Lung (tissue), 12 donors: ENCODE results near the gene HEG1. TPM values are rescaled to one million over a fixed set of nuclear protein-coding genes. Genes with fewer than 3 reads are reported as not detected.

ENCODE experiments used
- ATAC-seq: fragments of 200-7000 bp; cut with Tn5 transposase; one replicate; pipeline ENCODE4 v1.9.1; 2020; ENCODE audit warnings: moderate number of reproducible peaks; ENCODE audit not compliant: insufficient read depth, low FRiP score
- DNase-seq, 3 donors: peaks; one replicate each; pipeline ENCODE4 v3.0.0-alpha.2; 2013 to 2017
- H3K27ac ChIP-seq, 2 donors: one replicate each; pipeline ENCODE4 v1.5.1; 2013; ENCODE audit warnings: mild to moderate bottlenecking in 2 of 2, moderate library complexity in 2 of 2, control low read depth in 1 of 2, inconsistent platforms in 1 of 2, low read depth in 1 of 2, low read length in 1 of 2
- H3K27me3 ChIP-seq, 3 donors: one replicate each; pipeline ENCODE4 v1.5.1; 2013; ENCODE audit warnings: low read length in 2 of 3; ENCODE audit not compliant: control insufficient read depth in 3 of 3, insufficient read depth in 3 of 3
- H3K36me3 ChIP-seq, 4 donors: one replicate each; pipeline ENCODE4 v1.5.1; 2013; ENCODE audit warnings: low read length in 4 of 4, mild to moderate bottlenecking in 1 of 4, moderate library complexity in 1 of 4; ENCODE audit not compliant: control insufficient read depth in 4 of 4, insufficient read depth in 4 of 4
- H3K4me1 ChIP-seq, 5 donors: one replicate each; pipeline ENCODE4 v1.5.1; 2013; ENCODE audit warnings: low read length in 5 of 5, mild to moderate bottlenecking in 2 of 5, moderate library complexity in 1 of 5; ENCODE audit not compliant: control insufficient read depth in 5 of 5, insufficient read depth in 5 of 5
- H3K4me3 ChIP-seq: one replicate; pipeline ENCODE4 v1.5.1; 2013; ENCODE audit warnings: mild to moderate bottlenecking, control low read depth, moderate library complexity
- H3K9ac ChIP-seq, 2 donors: one replicate each; pipeline ENCODE4 v1.5.1; 2013; ENCODE audit warnings: low read length in 2 of 2, control low read depth in 1 of 2; ENCODE audit not compliant: insufficient read depth in 1 of 2
- H3K9me3 ChIP-seq, 4 donors: one replicate each; pipeline ENCODE4 v1.5.1; 2013; ENCODE audit warnings: low read length in 3 of 4, mild to moderate bottlenecking in 1 of 4, moderate library complexity in 1 of 4; ENCODE audit not compliant: control insufficient read depth in 4 of 4, insufficient read depth in 3 of 4
- CTCF ChIP-seq: IDR thresholded peaks from 2 replicates; pipeline ENCODE4 v1.5.1; 2012; ENCODE audit warnings: mild to moderate bottlenecking; ENCODE audit errors: control extremely low read depth, extremely low read depth
- WGBS, 2 donors: extraction: QIAGEN DNeasy Blood & Tissue Kit; methylation state at CpG; one replicate each; pipeline ENCODE4 v1.1.7; 2013; 5-methylcytosine and 5-hydroxymethylcytosine counted together
- polyA plus RNA-seq, 2 donors: library from polyadenylated mRNA; stranded (reverse); fragments of 200-250 nt; gene quantifications; one replicate each; pipeline ENCODE4 v1.2.1, GENCODE V29; 2013
- total RNA-seq, 2 donors: library from RNA; depleted of rRNA in 1 of 2; stranded (reverse); fragments of >200 nt in 1 of 2; gene quantifications; one replicate each; pipeline ENCODE4 v1.2.1, GENCODE V29; 2014 to 2021
- donor health status: control.
- donor health status: control.
- donor health status: Bipolar disorder and iron deficiency.
- donor health status: healthy.
- donor health status: DM: yes; HTN: yes; CAD: no.

The HEG1 gene
- total and polyA plus RNA-seq, 4 donors: 18.0 to 115 (median 65.7) TPM

GRCh38 chr3:124927574-124928045 lies 128.2 kb downstream of the HEG1 start:
- Histone ChIP-seq H3K4me1 (no peaks in the 10 kb centered on the region), H3K4me3 (no peak overlapping the region), H3K36me3 (no peaks in the 10 kb centered on the region), H3K9ac (no peak overlapping the region), H3K9me3 (no peaks in the 10 kb centered on the region), H3K27me3 (no peaks in the 10 kb centered on the region), H3K27ac (no peak overlapping the region)
- no peak for TF ChIP-seq CTCF
- WGBS, 2 donors: 84 to 93% methylated on average over 2 of the region's 2 CpGs
- ATAC-seq: no peak
- DNase-seq: no peak

- no peaks in the 10 kb centered on the region for H3K27me3 ChIP-seq
- no peak for DNase-seq
- no peaks in the 10 kb centered on the region for H3K36me3 ChIP-seq
- H3K9me3 ChIP-seq: no peaks in the 10 kb centered on the region
- WGBS, 2 donors: 62 to 81% methylated on average over 4 of the region's 4 CpGs
- H3K9ac ChIP-seq: no peak overlapping the region
- no peak for TF ChIP-seq CTCF
- no peaks in the 10 kb centered on the region for H3K4me1 ChIP-seq
- no peak overlapping the region for H3K27ac ChIP-seq
- ATAC-seq: no peak
- no peak overlapping the region for H3K4me3 ChIP-seq
Observed at GRCh38 chr3:124926426-124927101, 129.2 kb downstream of the HEG1 start.

- ATAC-seq (no peak), DNase-seq (no peak)
- 84 to 90% methylated on average over 2 of the region's 2 CpGs for WGBS, 2 donors
- TF ChIP-seq CTCF: no peak
- Histone ChIP-seq H3K9ac (no peak overlapping the region), H3K4me1 (no peaks in the 10 kb centered on the region), H3K9me3 (no peaks in the 10 kb centered on the region), H3K4me3 (no peak overlapping the region), H3K27ac (no peak overlapping the region), H3K36me3 (no peaks in the 10 kb centered on the region), H3K27me3 (no peaks in the 10 kb centered on the region)
Observed at GRCh38 chr3:124924741-124925140, 131.1 kb downstream of the HEG1 start.

- DNase-seq: no peak
- Histone ChIP-seq H3K9ac (no peak overlapping the region), H3K4me3 (no peak overlapping the region), H3K4me1 (no peaks in the 10 kb centered on the region), H3K27me3 (no peaks in the 10 kb centered on the region), H3K27ac (no peak overlapping the region), H3K9me3 (no peaks in the 10 kb centered on the region), H3K36me3 (no peaks in the 10 kb centered on the region)
- no peak for TF ChIP-seq CTCF
- ATAC-seq: no peak
Observed at GRCh38 chr3:124923833-124924232, 132.0 kb downstream of the HEG1 start.
